ENCODE measurements around the gene TBX2.
A peak's percentile ranks its signal among the peaks of the same experiment; 100 is the strongest.

TBX2 gene

GRCh38 chr17:61412860-61413660 is 13.4 kb downstream of the TBX2 start:
- peak; percentile 3 for ATAC-seq

DNA sequence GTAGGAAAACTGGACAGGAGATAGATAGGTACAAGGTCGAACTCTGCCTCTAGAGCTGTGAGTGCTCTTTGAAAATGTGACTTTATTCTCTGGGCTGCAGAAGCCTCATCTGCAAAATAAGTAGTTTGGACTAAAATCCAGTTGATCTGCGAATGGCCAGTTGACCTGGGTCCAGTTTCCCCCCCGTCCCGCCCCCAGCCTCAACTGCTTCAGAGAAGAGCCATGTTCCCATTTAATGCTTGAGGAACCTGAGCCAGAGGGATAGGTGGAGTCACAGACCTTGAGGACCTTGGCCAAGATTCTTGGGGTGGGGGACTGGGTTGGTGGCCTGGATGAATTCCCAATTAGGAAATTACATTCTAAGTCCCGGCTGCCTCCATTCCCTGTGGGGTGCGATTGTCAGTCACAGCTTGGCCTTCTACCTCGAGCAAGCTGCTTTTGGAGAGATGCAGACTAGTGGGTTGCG is 14.1 kb downstream of the TBX2 start:
- no peak for TF ChIP-seq SNAI2 (CRISPR knock-in tag; IDR thresholded peaks at IDR 0.05)
- TF ChIP-seq, protein P1, sequence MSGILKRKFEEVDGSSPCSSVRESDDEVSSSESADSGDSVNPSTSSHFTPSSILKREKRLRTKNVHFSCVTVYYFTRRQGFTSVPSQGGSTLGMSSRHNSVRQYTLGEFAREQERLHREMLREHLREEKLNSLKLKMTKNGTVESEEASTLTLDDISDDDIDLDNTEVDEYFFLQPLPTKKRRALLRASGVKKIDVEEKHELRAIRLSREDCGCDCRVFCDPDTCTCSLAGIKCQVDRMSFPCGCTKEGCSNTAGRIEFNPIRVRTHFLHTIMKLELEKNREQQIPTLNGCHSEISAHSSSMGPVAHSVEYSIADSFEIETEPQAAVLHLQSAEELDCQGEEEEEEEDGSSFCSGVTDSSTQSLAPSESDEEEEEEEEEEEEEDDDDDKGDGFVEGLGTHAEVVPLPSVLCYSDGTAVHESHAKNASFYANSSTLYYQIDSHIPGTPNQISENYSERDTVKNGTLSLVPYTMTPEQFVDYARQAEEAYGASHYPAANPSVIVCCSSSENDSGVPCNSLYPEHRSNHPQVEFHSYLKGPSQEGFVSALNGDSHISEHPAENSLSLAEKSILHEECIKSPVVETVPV (CRISPR knock-in tag; IDR thresholded peaks at IDR 0.05), result no peak
- no peak for TF ChIP-seq ARNTL (CRISPR knock-in tag; IDR thresholded peaks at IDR 0.05; ENCODE audit: borderline replicate concordance, low read depth)
- TF ChIP-seq ZNF565 (CRISPR knock-in tag; conservative IDR thresholded peaks at IDR 0.05; ENCODE audit: low read depth), result no peak
- no peak for TF ChIP-seq ZFP3 (CRISPR knock-in tag; IDR thresholded peaks at IDR 0.05)
- TF ChIP-seq TOX (CRISPR knock-in tag; IDR thresholded peaks at IDR 0.05; ENCODE audit: borderline replicate concordance), result no peak
- TF ChIP-seq, protein P2, sequence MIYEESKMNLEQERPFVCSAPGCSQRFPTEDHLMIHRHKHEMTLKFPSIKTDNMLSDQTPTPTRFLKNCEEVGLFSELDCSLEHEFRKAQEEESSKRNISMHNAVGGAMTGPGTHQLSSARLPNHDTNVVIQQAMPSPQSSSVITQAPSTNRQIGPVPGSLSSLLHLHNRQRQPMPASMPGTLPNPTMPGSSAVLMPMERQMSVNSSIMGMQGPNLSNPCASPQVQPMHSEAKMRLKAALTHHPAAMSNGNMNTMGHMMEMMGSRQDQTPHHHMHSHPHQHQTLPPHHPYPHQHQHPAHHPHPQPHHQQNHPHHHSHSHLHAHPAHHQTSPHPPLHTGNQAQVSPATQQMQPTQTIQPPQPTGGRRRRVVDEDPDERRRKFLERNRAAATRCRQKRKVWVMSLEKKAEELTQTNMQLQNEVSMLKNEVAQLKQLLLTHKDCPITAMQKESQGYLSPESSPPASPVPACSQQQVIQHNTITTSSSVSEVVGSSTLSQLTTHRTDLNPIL (CRISPR knock-in tag; IDR thresholded peaks at IDR 0.05; ENCODE audit: low read depth), result no peak
- TF ChIP-seq ISL1 (CRISPR knock-in tag; IDR thresholded peaks at IDR 0.05), result no peak
- TF ChIP-seq OSR1 (CRISPR knock-in tag; IDR thresholded peaks at IDR 0.05), result no peak
- TF ChIP-seq ZFP30 (CRISPR knock-in tag; IDR thresholded peaks at IDR 0.05), result no peak
- no peak for TF ChIP-seq TCF4 (CRISPR knock-in tag; IDR thresholded peaks at IDR 0.05; ENCODE audit: borderline replicate concordance)
- TF ChIP-seq PPARA (CRISPR knock-in tag; IDR thresholded peaks at IDR 0.05; ENCODE audit: borderline replicate concordance), result no peak
- no peak for TF ChIP-seq ZNF70 (CRISPR knock-in tag; IDR thresholded peaks at IDR 0.05)
- no peak for TF ChIP-seq PATZ1 (CRISPR knock-in tag; IDR thresholded peaks at IDR 0.05; ENCODE audit: borderline replicate concordance)
- TF ChIP-seq ESRRG (CRISPR knock-in tag; IDR thresholded peaks at IDR 0.05), result no peak
- no peak for TF ChIP-seq TSHZ2 (CRISPR knock-in tag; IDR thresholded peaks at IDR 0.05)
- no peak for TF ChIP-seq ZC3H10 (CRISPR knock-in tag; IDR thresholded peaks at IDR 0.05)
- no peak for TF ChIP-seq RARB (CRISPR knock-in tag; IDR thresholded peaks at IDR 0.05)
- ATAC-seq, result no peak

More at GRCh38 chr17:61412860-61413660, 13.4 kb downstream of the TBX2 start:
- TF ChIP-seq CSDC2 (CRISPR knock-in tag; IDR thresholded peaks at IDR 0.05), result no peak
- 0 out of 2 replicates have a peak, but pooled peaks have one; percentile 16 for TF ChIP-seq TCF4 (CRISPR knock-in tag; IDR thresholded peaks at IDR 0.05; ENCODE audit: borderline replicate concordance)
- TF ChIP-seq ZNF8 (CRISPR knock-in tag; IDR thresholded peaks at IDR 0.05), result no peak

DNA sequence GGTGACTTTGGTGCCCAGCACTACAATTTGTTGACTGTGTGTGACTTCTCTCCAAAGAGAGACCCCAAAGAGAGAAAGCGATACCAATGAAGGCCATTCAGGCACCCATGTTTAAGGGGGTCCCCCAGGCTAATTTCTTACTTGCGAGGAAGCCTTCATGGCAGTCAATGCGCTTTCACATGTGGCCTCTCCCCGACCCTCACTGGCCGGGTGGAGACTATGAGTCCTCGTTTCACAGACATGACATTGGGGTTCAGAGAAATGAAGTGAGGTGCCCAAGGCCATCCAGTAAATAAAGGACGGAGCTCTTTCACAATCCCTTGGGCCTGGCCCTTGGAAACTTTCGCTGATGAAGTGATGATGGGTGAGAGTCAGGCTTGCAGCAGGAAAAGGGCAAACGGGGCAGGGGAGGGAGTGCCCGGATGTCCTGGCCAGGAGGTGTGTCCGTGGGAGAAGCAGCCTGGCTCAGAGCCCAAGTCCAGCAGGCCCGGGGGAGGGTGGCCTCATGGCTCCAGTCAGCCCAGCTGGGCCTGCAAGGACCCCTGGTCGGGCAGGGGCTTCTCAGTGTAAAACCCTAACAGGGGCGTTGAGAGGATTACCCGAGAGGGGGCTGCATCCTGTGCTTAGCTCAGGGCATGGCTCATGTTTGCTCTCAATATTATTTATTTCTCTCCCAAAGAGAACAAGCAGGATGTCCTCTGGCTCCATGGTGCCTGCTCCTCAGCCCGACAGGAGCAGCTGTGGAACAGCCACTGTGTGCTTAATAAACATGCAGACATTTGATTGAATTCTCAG is 14.7 kb downstream of the TBX2 start:
- no peak for ATAC-seq
- TF ChIP-seq, protein P2 (CRISPR knock-in tag; IDR thresholded peaks at IDR 0.05; ENCODE audit: low read depth), result no peak
- TF ChIP-seq PATZ1 (CRISPR knock-in tag; IDR thresholded peaks at IDR 0.05; ENCODE audit: borderline replicate concordance) (no peak), ESRRG (CRISPR knock-in tag; IDR thresholded peaks at IDR 0.05) (peak; percentile 3; the same call in 1 of the 2 replicates), ZFP30 (CRISPR knock-in tag; IDR thresholded peaks at IDR 0.05) (0 out of 2 replicates have a peak, but pooled peaks have one; percentile 10), GLIS3 (CRISPR knock-in tag; IDR thresholded peaks at IDR 0.05) (peak; percentile 59; the same call in 1 of the 2 replicates)
